NCI-H1694 (cell line): ENCODE measurements around the gene IDH3G.

Source experiments
- DNase-seq: peaks from one replicate; lab custom pipeline; 2025; lab: John Stamatoyannopoulos, UW

Gene IDH3G

GRCh38 chrX:153791104-153791852 is 2.9 kb downstream of the IDH3G start:
- no peak for DNase-seq

- no peak for DNase-seq
Observed at GRCh38 chrX:153789654-153790053, 4.5 kb downstream of the IDH3G start.

- DNase-seq: no peak
Observed at GRCh38 chrX:153786669-153787068, 7.5 kb downstream of the IDH3G start.

GRCh38 chrX:153784325-153784967 is 9.7 kb downstream of the IDH3G start:
- no peak for DNase-seq

- no peak for DNase-seq
Observed at GRCh38 chrX:153783378-153784013, 10.7 kb downstream of the IDH3G start.

GRCh38 chrX:153782871-153783270 is 11.3 kb downstream of the IDH3G start:
- no peak for DNase-seq

- peak; percentile 93 for DNase-seq
Observed at GRCh38 chrX:153782313-153782712, 11.9 kb downstream of the IDH3G start.

GRCh38 chrX:153781428-153782047 is 12.6 kb downstream of the IDH3G start:
- DNase-seq: no peak

GRCh38 chrX:153780678-153781427 is 13.3 kb downstream of the IDH3G start, which contains the start of gene SRPK3:
Gene SRPK3, plus strand, starts transcription at chrX:153781041. Its CDS starts 46 bp downstream, at chrX:153781087.
- DNase-seq: no peak

GRCh38 chrX:153779891-153780677 is 14.1 kb downstream of the IDH3G start:
- DNase-seq: no peak

- DNase-seq: peak; percentile 45
Observed at GRCh38 chrX:153778684-153779101, 15.5 kb downstream of the IDH3G start.

- no peak for DNase-seq
Observed at GRCh38 chrX:153778181-153778580, 16.0 kb downstream of the IDH3G start.

- DNase-seq: no peak
Observed at GRCh38 chrX:153777261-153778090, 16.7 kb downstream of the IDH3G start.

- no peak for DNase-seq
Observed at GRCh38 chrX:153776611-153777045, 17.5 kb downstream of the IDH3G start.

GRCh38 chrX:153776120-153776599 is 18.0 kb downstream of the IDH3G start:
- DNase-seq: no peak

- DNase-seq: no peak
Observed at GRCh38 chrX:153775293-153776119, 18.7 kb downstream of the IDH3G start.

- no peak for DNase-seq
Observed at GRCh38 chrX:153774576-153775292, 19.4 kb downstream of the IDH3G start.
